GM18868 (cell line): ENCODE data around the gene KIF6.
"Not testable (repeated sequence)": the region's sequence is repeated elsewhere in the genome, so short reads cannot be mapped to it uniquely, and the experiment has no call there.

ENCODE experiments used
- ATAC-seq: cut with Tn5 transposase; IDR thresholded peaks from one replicate; pipeline ENCODE4 v1.9.1; 2021; ENCODE audit warnings: mild to moderate bottlenecking, moderate library complexity; ENCODE audit not compliant: unreplicated experiment

KIF6 gene

GRCh38 chr6:39724787-39725631, at the start of gene KIF6:
KIF6 (minus strand) TSS chr6:39725408; CDS start chr6:39725310, 98 bp downstream.
- peak; percentile 100 for ATAC-seq

- no peak for ATAC-seq
Measured at GRCh38 chr6:39773782-39774181, 48.6 kb upstream of the KIF6 start.

- ATAC-seq = no peak
Measured at GRCh38 chr6:39772559-39773273, 47.5 kb upstream of the KIF6 start.

- ATAC-seq = no peak
Measured at GRCh38 chr6:39770446-39770845, 45.2 kb upstream of the KIF6 start.

GRCh38 chr6:39769012-39769411, 43.8 kb upstream of the KIF6 start:
- no peak for ATAC-seq

GRCh38 chr6:39765508-39766065, 40.4 kb upstream of the KIF6 start:
- ATAC-seq = no peak

GRCh38 chr6:39760226-39760952, 35.2 kb upstream of the KIF6 start:
- no peak for ATAC-seq

GRCh38 chr6:39758905-39759605, 33.8 kb upstream of the KIF6 start:
- no peak for ATAC-seq

GRCh38 chr6:39756582-39756981, 31.4 kb upstream of the KIF6 start:
- no peak for ATAC-seq

- no peak for ATAC-seq
Measured at GRCh38 chr6:39755231-39755630, 30.0 kb upstream of the KIF6 start.

GRCh38 chr6:39754514-39755115, 29.4 kb upstream of the KIF6 start:
- no peak for ATAC-seq

- no peak for ATAC-seq
Measured at GRCh38 chr6:39753725-39754045, 28.5 kb upstream of the KIF6 start.

GRCh38 chr6:39752835-39753724, 27.9 kb upstream of the KIF6 start:
- ATAC-seq = peak; percentile 51

- ATAC-seq = no peak
Measured at GRCh38 chr6:39746795-39747194, 21.6 kb upstream of the KIF6 start.

- no peak for ATAC-seq
Measured at GRCh38 chr6:39733704-39734103, 8.5 kb upstream of the KIF6 start.

GRCh38 chr6:39731565-39731964, 6.4 kb upstream of the KIF6 start:
- no peak for ATAC-seq

- no peak for ATAC-seq
Measured at GRCh38 chr6:39729945-39730344, 4.7 kb upstream of the KIF6 start.

- ATAC-seq = no peak
Measured at GRCh38 chr6:39725632-39725997, 407 bp upstream of the KIF6 start.

GRCh38 chr6:39723350-39723749, 1.9 kb downstream of the KIF6 start:
- not testable (repeated sequence) for ATAC-seq
